ENCODE results near the gene ZSWIM3.
"Not testable (repeated sequence)": the region's sequence is repeated elsewhere in the genome, so short reads cannot be mapped to it uniquely, and the experiment has no call there.

The ZSWIM3 gene

GRCh38 chr20:45857114-45857881, at the start of gene ZSWIM3, which contains the start of gene ACOT8:
Gene ZSWIM3 (plus strand): TSS chr20:45857614. CDS start chr20:45857826, 212 bp downstream.
Gene ACOT8 (minus strand): TSS chr20:45857392. CDS start chr20:45857315, 77 bp downstream.
- peak; percentile 71 to 91 for DNase-seq (ENCODE audit: extremely low read depth in 1 of 2, low read depth in 1 of 2)

- DNase-seq (ENCODE audit: extremely low read depth in 1 of 2, low read depth in 1 of 2) = no peak
Observed at GRCh38 chr20:45810191-45810970, 47.0 kb upstream of the ZSWIM3 start.

GRCh38 chr20:45812157-45813005, 45.0 kb upstream of the ZSWIM3 start, which contains the start of gene UBE2C:
Gene UBE2C (plus strand): TSS chr20:45812644. CDS start chr20:45812696, 52 bp downstream.
- DNase-seq (ENCODE audit: extremely low read depth in 1 of 2, low read depth in 1 of 2) = peak; percentile 81 to 83

- DNase-seq (ENCODE audit: extremely low read depth in 1 of 2, low read depth in 1 of 2) = no peak
Observed at GRCh38 chr20:45813006-45813340, 44.4 kb upstream of the ZSWIM3 start.

DNA sequence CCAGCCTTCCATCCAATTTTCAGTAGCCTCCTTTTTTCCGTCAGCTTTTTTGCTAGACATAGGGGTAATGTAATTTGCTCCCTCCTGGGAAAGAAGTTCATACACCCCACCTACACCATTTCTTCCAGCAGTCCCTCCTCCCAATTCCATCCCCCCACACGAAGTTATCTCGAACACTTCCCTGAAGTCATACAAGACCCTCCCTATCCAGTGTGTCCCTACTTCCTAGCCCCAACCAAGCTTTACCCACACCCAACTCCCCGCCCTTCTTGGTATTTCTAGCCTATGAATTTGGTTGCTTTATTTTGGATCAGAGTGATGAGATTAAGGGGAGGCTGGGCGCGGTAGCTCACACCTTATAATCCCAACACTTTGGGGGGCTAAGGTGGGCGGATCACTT, 43.9 kb upstream of the ZSWIM3 start:
- no peak for DNase-seq (ENCODE audit: extremely low read depth in 1 of 2, low read depth in 1 of 2)

DNA sequence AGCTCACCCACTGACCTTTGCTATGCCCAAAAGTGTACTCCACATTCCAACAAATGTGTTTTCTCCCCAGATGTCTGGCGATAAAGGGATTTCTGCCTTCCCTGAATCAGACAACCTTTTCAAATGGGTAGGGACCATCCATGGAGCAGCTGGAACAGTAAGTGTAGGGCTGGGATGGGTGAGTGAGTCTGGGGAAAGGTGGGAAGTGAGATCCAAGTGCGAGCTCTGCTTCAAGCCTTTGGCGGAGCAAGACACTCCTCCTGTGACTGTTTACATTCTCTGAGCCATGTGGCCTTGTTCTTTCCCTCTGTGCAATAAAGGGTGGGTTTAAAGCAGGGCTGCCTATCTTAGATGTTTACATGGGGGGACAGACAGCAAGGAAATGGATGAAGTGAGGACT, 43.1 kb upstream of the ZSWIM3 start:
- DNase-seq (ENCODE audit: extremely low read depth in 1 of 2, low read depth in 1 of 2) = no peak

- no peak for DNase-seq (ENCODE audit: extremely low read depth in 1 of 2, low read depth in 1 of 2)
Observed at GRCh38 chr20:45816951-45817350, 40.5 kb upstream of the ZSWIM3 start.

DNA sequence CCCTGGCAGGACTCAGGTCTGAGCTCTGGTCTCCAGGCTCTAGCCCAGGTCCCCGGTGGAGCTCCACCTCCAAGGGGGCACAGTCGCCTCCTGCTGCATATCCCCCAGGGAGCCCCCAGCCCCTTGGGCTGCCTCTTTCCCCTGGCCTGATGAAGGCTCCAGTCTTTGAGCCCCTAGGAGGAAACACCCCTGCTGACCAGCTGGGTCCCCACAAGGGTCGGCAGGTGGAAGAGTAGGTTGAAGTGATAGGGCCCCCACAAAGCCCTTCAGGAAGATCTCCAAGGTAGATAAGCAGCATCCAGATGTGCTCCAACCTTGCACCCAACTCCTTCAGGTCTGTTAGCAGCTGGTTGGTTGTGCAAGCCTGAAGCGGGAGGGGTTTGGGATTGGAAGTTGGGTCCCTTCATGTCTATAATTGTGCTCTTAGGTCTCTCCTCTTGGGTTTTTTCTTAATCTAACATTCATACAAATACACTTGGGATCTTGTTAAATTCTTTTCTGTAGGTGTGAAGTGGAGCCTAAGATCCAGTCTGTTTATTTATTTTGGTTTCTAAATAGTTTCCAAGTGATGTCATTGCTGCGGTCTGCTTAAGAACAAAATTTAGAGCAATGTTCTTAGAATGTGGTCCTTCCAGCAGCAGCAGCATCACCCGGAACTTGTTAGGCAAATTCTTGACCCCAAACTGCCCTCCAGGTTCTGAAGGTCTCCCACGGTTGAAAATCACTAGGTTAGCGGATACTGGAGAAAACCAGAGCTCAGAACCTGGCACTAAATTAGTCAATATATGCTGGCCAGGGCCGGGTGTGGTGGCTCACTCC, 39.8 kb upstream of the ZSWIM3 start:
- no peak for DNase-seq (ENCODE audit: extremely low read depth in 1 of 2, low read depth in 1 of 2)

DNA sequence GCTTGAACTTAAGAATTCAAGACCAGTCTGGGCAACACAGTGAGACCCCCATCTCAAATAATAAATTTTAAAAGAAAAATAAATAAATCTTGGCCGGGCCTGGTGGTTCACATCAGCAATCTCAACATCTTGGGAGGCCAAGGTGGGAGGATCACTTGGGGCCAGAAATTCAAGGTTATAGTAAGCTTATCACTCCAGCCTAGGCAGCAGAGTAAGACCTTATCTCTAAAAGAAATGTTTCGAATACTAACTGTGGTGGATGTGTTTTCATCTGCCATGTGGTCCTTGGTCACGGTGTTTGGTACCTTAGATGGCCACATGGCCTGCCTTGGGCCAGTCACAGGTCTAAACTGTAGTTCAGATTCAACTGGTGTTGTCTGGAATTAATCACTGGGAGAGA, 39.2 kb upstream of the ZSWIM3 start:
- DNase-seq (ENCODE audit: extremely low read depth in 1 of 2, low read depth in 1 of 2) = no peak

DNA sequence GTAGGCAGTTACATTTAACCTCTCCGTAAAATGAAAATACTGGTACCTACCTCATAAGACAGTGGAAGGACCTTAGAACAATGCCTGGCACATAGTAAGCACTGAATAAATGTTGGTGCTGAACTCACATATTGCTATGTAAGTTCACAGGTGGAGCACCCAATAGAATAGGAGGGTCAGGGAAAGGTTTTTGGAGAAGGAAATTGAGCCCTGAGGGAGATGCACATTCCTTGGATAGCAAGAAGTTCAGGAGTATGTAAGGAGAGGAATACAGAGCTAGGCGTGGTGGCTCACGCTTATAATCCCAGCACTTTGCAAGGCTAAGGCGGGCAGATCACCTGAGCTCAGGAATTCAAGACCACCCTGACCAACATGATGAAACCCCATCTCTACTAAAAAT, 37.9 kb upstream of the ZSWIM3 start:
- no peak for DNase-seq (ENCODE audit: extremely low read depth in 1 of 2, low read depth in 1 of 2)

GRCh38 chr20:45821947-45822346, 35.5 kb upstream of the ZSWIM3 start:
- DNase-seq (ENCODE audit: extremely low read depth in 1 of 2, low read depth in 1 of 2) = no peak

DNA sequence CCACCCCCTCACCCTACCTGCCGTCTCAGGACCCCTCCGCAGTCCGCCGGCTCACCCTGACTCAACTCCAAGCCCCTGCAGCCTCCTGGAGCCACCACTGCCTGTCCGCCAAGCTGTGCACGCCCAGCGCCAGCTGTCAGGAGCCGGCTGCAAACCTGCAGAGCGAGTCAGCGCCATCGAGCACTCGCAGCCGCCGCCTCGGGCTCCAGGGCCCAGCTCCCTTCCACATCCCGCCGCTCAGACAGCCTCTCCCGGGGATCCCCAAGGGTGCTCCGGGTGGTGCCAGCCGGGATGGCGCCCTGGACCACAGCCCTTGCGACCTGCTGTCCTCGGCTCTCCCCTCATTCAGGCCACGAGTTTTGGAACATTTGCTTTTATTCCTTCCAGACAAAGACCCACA, 34.6 kb upstream of the ZSWIM3 start:
- no peak for DNase-seq (ENCODE audit: extremely low read depth in 1 of 2, low read depth in 1 of 2)

GRCh38 chr20:45823949-45824835, 33.2 kb upstream of the ZSWIM3 start:
- peak in 1 of 2 donors; percentile 17 for DNase-seq (ENCODE audit: extremely low read depth in 1 of 2, low read depth in 1 of 2)

- no peak for DNase-seq (ENCODE audit: extremely low read depth in 1 of 2, low read depth in 1 of 2)
Observed at GRCh38 chr20:45826381-45827019, 30.9 kb upstream of the ZSWIM3 start.

GRCh38 chr20:45827030-45827652, 30.3 kb upstream of the ZSWIM3 start, which contains the start of gene TNNC2:
Gene TNNC2 (minus strand): TSS chr20:45827312. CDS start chr20:45827248, 64 bp downstream.
- DNase-seq (ENCODE audit: extremely low read depth in 1 of 2, low read depth in 1 of 2) = no peak

DNA sequence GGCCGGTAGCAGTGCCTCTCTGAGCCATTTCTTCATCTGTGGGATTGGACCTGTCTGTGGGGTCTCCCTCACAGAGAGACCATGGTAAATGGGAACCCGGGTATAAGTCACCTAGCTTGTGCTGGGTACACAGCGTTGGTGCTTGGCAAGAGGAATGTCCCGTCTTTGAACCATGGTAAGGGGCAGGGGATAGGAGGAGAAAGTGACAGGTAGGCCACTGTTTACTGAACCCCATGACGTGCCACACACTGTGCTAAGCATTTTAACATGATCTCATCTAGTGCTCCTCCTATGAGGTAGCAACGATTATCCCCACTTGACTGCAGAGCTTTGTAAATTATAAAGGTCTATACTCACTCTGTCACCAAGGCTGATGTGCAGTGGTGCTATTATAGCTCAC, 29.7 kb upstream of the ZSWIM3 start:
- DNase-seq (ENCODE audit: extremely low read depth in 1 of 2, low read depth in 1 of 2) = no peak

- DNase-seq (ENCODE audit: extremely low read depth in 1 of 2, low read depth in 1 of 2) = no peak
Observed at GRCh38 chr20:45828589-45828988, 28.8 kb upstream of the ZSWIM3 start.

DNA sequence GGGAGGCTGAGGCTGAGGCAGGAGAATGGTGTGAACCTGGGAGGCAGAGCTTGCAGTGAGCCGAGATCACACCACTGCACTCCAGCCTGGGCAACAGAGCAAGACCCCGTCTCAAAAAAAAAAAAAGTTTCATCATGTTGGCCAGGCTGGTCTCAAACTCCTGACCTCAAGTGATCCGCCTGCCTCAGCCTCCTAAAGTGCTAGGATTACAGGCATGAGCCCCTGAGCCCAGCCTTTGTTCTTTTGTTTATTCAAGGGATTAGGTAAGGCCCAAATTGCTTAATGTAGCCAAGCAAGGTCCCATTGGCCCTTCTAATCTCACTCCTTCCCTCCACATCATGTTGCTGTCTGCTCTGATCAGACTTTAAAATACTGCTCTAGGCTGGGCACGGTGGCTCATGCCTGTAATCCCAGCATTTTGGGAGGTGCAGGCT, 27.7 kb upstream of the ZSWIM3 start:
- DNase-seq (ENCODE audit: extremely low read depth in 1 of 2, low read depth in 1 of 2) = not testable (repeated sequence)

Measured in activated CD8-positive, alpha-beta memory T cell treated with anti-CD3 and anti-CD28 coated beads for 1 hour (primary cell).